Subcutaneous adipose tissue (tissue), 4 donors: ENCODE measurements around the gene PARD6A. TPM values are rescaled to one million over a fixed set of nuclear protein-coding genes. Genes with fewer than 3 reads are reported as not detected.

Experiments
- CTCF ChIP-seq: fragments of 450-650 bp; IDR thresholded peaks from one replicate; pipeline ENCODE4 v1.5.1; 2016; ENCODE audit warnings: low read depth, mild to moderate bottlenecking, control low read depth, antibody characterized with exemption, moderate library complexity
- total RNA-seq, 4 donors: library from RNA; depleted of rRNA; stranded (reverse); fragments of >200 nt; gene quantifications; one replicate each; pipeline ENCODE4 v1.1.0, GENCODE V29; 2016

PARD6A gene, protein sequence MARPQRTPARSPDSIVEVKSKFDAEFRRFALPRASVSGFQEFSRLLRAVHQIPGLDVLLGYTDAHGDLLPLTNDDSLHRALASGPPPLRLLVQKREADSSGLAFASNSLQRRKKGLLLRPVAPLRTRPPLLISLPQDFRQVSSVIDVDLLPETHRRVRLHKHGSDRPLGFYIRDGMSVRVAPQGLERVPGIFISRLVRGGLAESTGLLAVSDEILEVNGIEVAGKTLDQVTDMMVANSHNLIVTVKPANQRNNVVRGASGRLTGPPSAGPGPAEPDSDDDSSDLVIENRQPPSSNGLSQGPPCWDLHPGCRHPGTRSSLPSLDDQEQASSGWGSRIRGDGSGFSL
- 1 to 10 TPM; 2.8 to 5.4 (median 4.8) TPM for total RNA-seq

- no peak for TF ChIP-seq CTCF
Observed at GRCh38 chr16:67660564-67661028, at the start of gene PARD6A. Gene PARD6A (plus strand): TSS chr16:67660960. CDS start chr16:67661039, 79 bp downstream.

GRCh38 chr16:67613808-67614207 is 47.0 kb upstream of the PARD6A start:
- no peak for TF ChIP-seq CTCF

GRCh38 chr16:67628216-67628615 is 32.5 kb upstream of the PARD6A start:
- TF ChIP-seq CTCF, result no peak

GRCh38 chr16:67632415-67633172 is 28.2 kb upstream of the PARD6A start:
- no peak for TF ChIP-seq CTCF

DNA sequence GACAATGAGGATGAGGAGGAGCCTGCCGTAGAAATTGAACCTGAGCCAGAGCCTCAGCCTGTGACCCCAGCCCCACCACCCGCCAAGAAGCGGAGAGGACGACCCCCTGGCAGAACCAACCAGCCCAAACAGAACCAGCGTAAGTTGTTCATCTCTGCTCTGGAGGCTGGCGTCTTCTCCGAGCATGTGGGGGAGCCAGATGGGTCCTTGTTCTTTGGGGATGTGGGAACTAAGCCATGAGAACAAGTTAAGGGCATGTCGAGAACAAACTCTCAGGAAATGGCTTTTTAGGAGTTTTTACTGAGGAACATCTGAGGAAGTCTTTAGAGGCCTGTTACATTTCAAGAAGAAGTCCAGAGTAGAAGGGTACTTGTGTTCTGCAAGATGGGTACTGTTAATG is 24.0 kb upstream of the PARD6A start:
- no peak for TF ChIP-seq CTCF

DNA sequence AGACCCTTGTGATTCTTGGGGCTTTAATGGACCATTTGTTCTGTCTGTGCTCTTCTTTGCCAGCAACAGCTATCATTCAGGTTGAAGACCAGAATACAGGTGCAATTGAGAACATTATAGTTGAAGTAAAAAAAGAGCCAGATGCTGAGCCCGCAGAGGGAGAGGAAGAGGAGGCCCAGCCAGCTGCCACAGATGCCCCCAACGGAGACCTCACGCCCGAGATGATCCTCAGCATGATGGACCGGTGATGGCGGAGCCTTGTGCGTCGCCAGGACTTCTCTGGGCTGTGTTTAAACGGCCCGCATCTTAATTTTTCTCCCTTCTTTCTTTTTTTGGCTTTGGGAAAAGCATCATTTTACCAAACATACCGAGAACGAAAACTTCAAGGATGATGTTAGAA is 23.1 kb upstream of the PARD6A start:
- TF ChIP-seq CTCF, result no peak
